ENCODE data around the gene CIB4. TPM values are rescaled to one million over a fixed set of nuclear protein-coding genes. Genes with fewer than 3 reads are reported as not detected.

The CIB4 gene
- total RNA-seq, 1 donor from 2014 or later, result not detected

GRCh38 chr2:26617588-26618083 is 23.5 kb downstream of the CIB4 start:
- DNase-seq (ENCODE audit: low read depth), result no peak
- TF ChIP-seq, protein P1, sequence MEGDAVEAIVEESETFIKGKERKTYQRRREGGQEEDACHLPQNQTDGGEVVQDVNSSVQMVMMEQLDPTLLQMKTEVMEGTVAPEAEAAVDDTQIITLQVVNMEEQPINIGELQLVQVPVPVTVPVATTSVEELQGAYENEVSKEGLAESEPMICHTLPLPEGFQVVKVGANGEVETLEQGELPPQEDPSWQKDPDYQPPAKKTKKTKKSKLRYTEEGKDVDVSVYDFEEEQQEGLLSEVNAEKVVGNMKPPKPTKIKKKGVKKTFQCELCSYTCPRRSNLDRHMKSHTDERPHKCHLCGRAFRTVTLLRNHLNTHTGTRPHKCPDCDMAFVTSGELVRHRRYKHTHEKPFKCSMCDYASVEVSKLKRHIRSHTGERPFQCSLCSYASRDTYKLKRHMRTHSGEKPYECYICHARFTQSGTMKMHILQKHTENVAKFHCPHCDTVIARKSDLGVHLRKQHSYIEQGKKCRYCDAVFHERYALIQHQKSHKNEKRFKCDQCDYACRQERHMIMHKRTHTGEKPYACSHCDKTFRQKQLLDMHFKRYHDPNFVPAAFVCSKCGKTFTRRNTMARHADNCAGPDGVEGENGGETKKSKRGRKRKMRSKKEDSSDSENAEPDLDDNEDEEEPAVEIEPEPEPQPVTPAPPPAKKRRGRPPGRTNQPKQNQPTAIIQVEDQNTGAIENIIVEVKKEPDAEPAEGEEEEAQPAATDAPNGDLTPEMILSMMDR (conservative IDR thresholded peaks at IDR 0.05; ENCODE audit: low read depth, low read length), result no peak
- H3K4me3 ChIP-seq (ENCODE audit: low read depth, low read length), result no peak overlapping the region

- DNase-seq (ENCODE audit: low read depth), result no peak
- TF ChIP-seq, protein P1 (conservative IDR thresholded peaks at IDR 0.05; ENCODE audit: low read depth, low read length), result no peak
- no peak overlapping the region for H3K4me3 ChIP-seq (ENCODE audit: low read depth, low read length)
Measured at GRCh38 chr2:26616706-26617587, 24.2 kb downstream of the CIB4 start.

GRCh38 chr2:26615860-26616705 is 25.1 kb downstream of the CIB4 start:
- no peak for DNase-seq (ENCODE audit: low read depth)
- TF ChIP-seq, protein P1 (conservative IDR thresholded peaks at IDR 0.05; ENCODE audit: low read depth, low read length), result no peak
- no peak overlapping the region for H3K4me3 ChIP-seq (ENCODE audit: low read depth, low read length)

DNA sequence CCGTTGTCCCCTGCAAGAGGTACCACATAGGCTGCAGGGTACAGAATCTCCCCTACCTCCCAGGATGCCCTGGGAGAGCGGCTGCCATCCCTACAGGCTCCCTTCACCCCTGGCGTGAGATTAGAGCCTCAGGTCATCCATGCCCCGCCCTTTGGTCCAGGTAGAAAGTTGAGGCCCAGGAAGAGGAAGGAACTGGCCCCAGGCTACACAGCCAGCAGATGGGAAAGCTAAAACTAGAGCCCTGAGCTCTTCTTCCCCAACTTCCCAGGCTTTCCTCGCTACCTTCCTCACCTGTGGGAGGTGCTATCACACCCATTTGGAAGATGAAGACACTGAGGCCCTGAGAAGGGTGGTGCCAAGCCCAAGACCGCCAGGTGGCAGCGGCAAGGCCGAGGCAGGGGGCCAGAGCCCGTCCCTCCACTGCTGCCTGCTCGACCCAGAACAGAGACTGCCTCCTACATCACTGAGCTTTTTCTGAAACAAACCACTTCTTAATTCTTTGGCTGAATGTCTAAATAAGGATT is 25.8 kb downstream of the CIB4 start:
- TF ChIP-seq, protein P1 (conservative IDR thresholded peaks at IDR 0.05; ENCODE audit: low read depth, low read length), result peak; percentile 3
- no peak overlapping the region for H3K4me3 ChIP-seq (ENCODE audit: low read depth, low read length)
- no peak for DNase-seq (ENCODE audit: low read depth)

DNA sequence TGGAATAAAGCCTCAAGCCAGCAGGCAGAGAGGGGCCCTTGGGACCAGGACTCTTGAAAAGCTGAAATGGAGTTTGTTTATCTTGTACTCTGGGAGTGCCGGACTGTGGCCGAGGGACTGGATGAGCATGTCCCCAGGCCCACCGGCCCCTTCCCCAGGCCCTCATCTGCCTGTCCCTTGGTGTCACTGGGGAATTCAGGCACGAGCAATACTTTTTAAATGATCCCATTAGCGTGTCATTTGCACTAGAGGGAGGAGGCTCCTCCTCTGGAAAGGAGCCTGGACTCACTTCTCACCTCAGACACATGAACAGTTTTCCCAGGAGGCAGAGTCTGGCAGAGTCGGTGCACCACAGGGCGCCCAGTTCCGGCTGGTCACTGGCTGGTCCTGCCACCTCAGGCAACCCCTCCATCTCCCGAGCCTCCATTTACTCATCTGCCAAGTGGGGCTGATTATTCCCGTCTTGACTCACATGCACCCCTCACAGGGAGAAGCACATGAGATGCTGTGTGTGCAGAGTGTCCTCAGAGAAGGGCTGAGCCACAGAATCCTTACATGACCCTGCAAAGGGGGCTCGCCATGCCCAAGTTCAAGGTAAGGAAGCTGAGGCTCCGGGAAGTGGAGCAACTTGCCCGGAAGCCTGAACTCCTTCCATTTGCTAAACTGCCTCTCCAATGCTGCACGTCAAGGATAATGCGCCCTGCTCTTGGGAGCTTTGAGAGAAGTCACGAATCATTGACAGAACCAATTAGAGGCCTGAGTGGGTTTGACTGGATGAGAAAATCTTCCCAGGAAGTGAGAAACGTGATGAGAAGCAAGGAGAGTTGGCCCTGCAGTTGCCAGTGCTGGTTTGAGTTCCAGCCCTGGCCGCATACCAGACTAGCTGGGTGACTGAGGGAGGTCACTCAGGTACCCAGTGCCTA is 26.7 kb downstream of the CIB4 start:
- DNase-seq (ENCODE audit: low read depth), result no peak
- no peak overlapping the region for H3K4me3 ChIP-seq (ENCODE audit: low read depth, low read length)
- TF ChIP-seq, protein P1 (conservative IDR thresholded peaks at IDR 0.05; ENCODE audit: low read depth, low read length), result no peak
